ENCODE results near the gene MAN1B1.
A peak's percentile ranks its signal among the peaks of the same experiment; 100 is the strongest.

MAN1B1 gene

GRCh38 chr9:137148242-137148641 lies 61.5 kb downstream of the MAN1B1 start:
- DNase-seq, result no peak

DNA sequence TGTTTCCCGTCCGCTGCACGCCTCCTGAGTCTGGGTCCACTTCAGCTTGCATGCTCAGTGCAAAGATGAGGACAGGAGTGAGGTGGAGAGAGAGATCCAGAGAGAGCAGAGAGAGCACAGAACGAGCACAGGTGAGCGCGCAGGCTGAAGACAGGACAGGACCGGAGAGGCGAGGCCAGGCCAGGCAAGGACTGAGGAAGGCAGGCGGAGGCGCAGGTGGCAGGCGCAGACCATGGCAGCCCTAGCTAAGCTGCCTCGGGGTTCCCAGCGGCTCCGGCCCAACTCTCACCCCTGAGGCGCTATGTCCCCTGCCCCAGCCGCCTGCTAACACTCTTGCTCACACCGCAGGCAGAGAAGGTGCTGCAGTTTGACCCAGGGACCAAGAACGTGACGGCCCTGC lies 61.9 kb downstream of the MAN1B1 start:
- DNase-seq, result no peak

GRCh38 chr9:137149363-137149762 lies 62.6 kb downstream of the MAN1B1 start:
- no peak for DNase-seq

- no peak for DNase-seq
Observed at GRCh38 chr9:137149942-137150616, 63.3 kb downstream of the MAN1B1 start.

GRCh38 chr9:137150617-137151457 lies 64.1 kb downstream of the MAN1B1 start:
- peak; percentile 32 to 53 for DNase-seq

GRCh38 chr9:137152844-137153405 lies 66.1 kb downstream of the MAN1B1 start:
- DNase-seq, result no peak

DNA sequence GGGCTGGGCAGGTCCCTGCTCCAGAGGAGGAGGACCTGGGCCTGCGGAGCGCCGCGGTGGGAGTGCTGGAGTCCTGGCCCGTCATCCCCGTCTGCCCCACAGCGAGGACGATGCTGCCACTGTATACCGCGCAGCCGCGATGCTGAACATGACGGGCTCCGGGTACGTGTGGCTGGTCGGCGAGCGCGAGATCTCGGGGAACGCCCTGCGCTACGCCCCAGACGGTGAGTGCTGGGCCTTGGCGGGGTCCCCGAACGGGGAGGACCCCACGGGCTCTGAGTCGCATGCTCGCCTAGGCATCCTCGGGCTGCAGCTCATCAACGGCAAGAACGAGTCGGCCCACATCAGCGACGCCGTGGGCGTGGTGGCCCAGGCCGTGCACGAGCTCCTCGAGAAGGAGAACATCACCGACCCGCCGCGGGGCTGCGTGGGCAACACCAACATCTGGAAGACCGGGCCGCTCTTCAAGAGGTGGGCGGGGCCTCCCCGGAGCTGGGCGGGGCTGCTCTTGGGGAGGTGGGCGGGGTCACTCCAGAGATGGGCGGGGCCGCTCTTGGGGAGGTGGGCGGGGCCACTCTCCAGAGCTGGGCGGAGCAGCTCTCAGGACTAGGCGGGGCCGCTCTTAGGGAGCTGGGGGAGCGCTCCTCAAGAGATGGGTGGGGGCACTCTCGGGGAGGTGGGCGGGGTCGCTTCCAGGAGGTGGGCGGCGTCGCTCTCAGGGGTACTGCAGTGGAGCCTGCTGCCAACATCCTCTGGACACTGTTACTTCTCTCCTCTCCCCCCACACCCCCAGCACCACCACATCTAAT lies 70.0 kb downstream of the MAN1B1 start:
- DNase-seq, result peak; percentile 41 to 61

DNA sequence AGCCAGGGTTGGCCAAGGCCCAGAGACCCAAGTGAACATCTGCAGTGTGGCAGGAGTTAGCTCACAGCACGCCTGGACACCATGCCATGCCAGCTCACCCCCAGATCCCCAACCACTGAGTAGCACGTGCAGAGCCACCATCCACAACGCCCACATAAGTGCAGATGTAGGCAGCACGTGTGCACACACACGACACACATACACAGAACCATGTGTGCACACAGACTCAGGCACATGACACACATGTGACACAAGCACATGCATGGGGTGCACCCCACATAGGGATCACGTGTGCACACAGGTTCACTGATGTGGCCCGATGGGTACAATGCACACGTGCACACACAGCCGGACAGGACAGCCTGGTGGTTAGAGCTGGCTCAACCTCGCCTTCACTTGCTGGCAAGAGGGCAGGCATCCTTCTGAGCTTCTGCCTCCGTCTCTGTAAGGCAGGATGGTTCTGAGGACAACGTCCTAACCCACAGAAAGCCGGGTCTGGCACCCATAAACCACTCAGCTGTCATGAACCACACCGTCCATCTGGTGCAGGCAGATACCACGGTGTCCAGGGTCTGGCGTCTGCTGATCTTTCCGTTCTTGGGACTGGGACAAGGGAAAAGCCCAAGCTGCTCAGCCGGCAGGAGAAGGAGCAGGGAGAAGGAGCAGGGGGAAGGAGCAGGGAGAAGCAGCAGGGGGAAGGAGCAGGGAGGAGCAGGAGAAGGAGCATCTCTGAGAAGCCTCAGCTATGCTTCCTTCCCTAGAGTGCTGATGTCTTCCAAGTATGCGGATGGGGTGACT lies 71.0 kb downstream of the MAN1B1 start:
- DNase-seq, result no peak

- DNase-seq, result no peak
Observed at GRCh38 chr9:137158625-137159024, 71.8 kb downstream of the MAN1B1 start.

All from CD4-positive, alpha-beta T cell treated with Interferon alpha-2 for 1 hour (primary cell).